Natural killer cell treated with Interleukin-12 subunit alpha and Interleukin-12 subunit beta and Interleukin-15 and Interleukin-18, amount 100 ng/mL, for 72 hours (primary cell): ENCODE data around the gene TARDBP. TPM values are rescaled to one million over a fixed set of nuclear protein-coding genes. Genes with fewer than 3 reads are reported as not detected.
"Not testable (repeated sequence)": the region's sequence is repeated elsewhere in the genome, so short reads cannot be mapped to it uniquely, and the experiment has no call there.

Experiments
- ATAC-seq, 2 donors: fragments of 150-1000 bp; cut with Tn5 transposase in 1 of 2; sonication (Bioruptor Pico), chemical (Tn5 transposase) in 1 of 2; 2 replicates each; pipeline ENCODE4 v1.10.0; 2021
- DNase-seq: peaks from one replicate; pipeline ENCODE4 v3.0.0; 2022; ENCODE audit warnings: low spot score
- H3K27ac Mint-ChIP-seq, 2 donors: 1 replicate in 1 of 2; 2 replicates in 1 of 2; pipeline ENCODE4 v1.8.0; 2022; ENCODE audit warnings: mixed read lengths in 2 of 2, mild to moderate bottlenecking in 1 of 2, moderate library complexity in 1 of 2
- H3K27me3 Mint-ChIP-seq, 2 donors: 1 replicate in 1 of 2; 2 replicates in 1 of 2; pipeline ENCODE4 v1.8.0; 2022; ENCODE audit warnings: mixed read lengths in 2 of 2
- H3K36me3 Mint-ChIP-seq: one replicate; pipeline ENCODE4 v1.8.0; 2022; ENCODE audit warnings: mixed read lengths
- H3K4me1 Mint-ChIP-seq, 2 donors: 1 replicate in 1 of 2; 2 replicates in 1 of 2; pipeline ENCODE4 v1.8.0; 2022; ENCODE audit warnings: low read depth in 2 of 2, mixed read lengths in 2 of 2, mild to moderate bottlenecking in 1 of 2
- H3K4me3 Mint-ChIP-seq: one replicate; pipeline ENCODE4 v1.8.0; 2022; ENCODE audit warnings: mixed read lengths
- H3K9me3 Mint-ChIP-seq: 2 replicates; pipeline ENCODE4 v1.8.0; 2022; ENCODE audit warnings: mixed read lengths
- total RNA-seq, 2 donors: library from RNA; stranded (reverse); gene quantifications; one replicate each; pipeline ENCODE4 v1.2.3, GENCODE V29; 2022

Gene TARDBP
- total RNA-seq, 2 donors from 2014 or later = 147 to 226 TPM

DNA sequence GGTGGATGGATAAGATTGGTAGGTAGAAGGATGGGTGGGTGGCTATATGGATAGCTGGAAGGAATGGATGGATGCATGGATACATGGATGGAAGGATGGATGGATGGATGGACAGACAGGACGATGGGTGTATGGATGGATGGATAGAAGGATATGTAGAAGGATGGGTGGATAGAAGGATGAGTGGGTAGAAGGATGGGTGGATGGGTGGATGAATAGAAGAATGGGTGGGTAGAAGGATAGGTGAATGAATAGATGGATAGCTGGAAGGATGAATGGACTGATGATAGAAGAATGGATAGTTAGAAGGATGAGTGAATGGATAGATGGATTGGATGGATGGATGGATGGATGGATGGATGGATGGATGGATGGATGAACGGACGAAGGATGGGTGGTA is 29.6 kb downstream of the TARDBP start:
- Mint-ChIP-seq H3K4me1 (no peaks in the 10 kb centered on the region), H3K36me3 (no peaks in the 10 kb centered on the region), H3K27ac (no peak overlapping the region), H3K4me3 (no peak overlapping the region), H3K9me3 (no peaks in the 10 kb centered on the region), H3K27me3 (no peaks in the 10 kb centered on the region)
- ATAC-seq (no peak), DNase-seq (no peak)

DNA sequence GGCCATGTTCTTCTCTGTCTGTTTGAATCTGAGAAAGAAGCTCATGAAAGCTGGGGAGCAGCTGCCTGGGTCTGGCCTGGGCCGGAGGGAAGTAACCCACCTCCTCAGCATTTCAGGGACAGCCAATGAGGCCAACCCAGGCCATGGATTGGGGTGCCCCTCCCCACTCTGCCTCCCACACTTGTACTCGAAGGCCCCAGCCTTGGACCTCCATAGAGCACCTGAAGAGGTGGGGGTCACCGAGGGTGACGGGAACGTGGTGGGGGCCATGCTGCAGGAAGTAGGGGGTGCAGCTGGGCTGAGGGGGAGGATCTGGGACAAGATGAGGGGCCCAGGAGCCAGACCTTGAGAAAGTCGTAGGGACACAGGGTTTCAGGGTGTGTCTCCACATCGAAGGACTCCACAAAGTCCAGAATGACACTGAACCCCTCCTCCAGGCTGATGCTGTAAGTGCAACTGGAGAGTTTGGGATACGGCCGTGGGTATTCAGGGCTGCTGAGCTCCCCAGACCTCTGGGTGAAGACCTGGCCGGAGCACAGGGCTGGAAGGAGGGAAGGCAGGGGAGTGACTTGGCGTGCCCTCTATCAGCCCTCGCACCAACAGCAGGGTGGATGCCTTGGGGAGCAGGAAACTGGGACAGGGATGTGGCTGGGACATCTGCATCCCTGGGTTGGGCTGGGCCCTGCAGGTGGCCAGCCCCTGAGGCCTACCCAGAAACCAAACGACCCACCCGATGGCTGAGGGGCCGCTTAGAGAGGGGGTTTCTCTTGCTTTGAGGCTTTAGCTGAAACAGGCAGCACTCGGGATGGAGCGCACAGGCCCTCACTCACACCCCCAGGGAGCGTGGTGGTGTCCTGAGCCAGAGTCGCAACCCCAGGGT is 30.8 kb downstream of the TARDBP start:
- no peak for ATAC-seq
- no peak overlapping the region for H3K4me3 Mint-ChIP-seq
- H3K4me1 Mint-ChIP-seq = no peaks in the 10 kb centered on the region
- H3K27ac Mint-ChIP-seq = no peak overlapping the region
- H3K36me3 Mint-ChIP-seq = no peaks in the 10 kb centered on the region
- no peaks in the 10 kb centered on the region for H3K9me3 Mint-ChIP-seq
- DNase-seq = no peak
- no peaks in the 10 kb centered on the region for H3K27me3 Mint-ChIP-seq

DNA sequence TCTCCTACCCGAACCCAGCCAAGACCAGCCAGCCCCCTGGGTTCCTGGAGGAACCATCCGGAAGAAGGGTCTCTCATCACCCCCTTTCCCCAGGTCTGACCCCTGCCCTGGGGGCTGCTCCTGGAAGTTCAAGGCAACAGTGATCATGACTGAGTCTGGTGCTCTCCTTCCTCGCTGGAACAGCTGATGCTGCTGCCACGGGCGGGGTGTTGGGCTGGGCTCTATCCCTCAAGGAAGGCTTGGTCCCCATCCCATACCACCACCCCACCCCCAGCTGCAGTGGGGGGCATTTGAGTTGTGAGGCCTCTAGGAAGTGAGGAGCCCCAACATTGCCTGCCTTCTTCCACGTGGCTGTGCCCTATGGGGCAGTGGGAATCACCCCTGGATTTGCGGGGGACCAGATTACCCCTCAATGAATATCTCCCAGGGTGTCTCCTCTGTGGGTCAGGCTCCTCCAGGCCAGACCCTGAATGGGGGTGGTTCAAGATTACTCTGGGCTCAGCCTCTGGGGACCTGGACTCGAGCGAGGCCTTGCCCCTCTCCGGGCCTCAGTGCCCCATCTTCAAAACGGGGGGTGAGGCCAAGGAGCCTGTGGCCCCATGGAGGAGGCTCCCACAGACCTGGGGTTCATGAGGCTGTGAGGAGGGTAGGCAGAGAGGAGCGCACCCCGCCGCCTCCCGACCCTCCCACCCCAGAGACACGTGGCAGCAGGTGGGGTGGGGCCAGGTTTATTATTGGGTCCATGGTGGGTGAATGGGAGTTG is 31.8 kb downstream of the TARDBP start:
- no peak for DNase-seq
- H3K4me1 Mint-ChIP-seq = no peaks in the 10 kb centered on the region
- H3K27me3 Mint-ChIP-seq = no peaks in the 10 kb centered on the region
- H3K27ac Mint-ChIP-seq = no peak overlapping the region
- H3K9me3 Mint-ChIP-seq = no peaks in the 10 kb centered on the region
- H3K36me3 Mint-ChIP-seq = no peaks in the 10 kb centered on the region
- no peak for ATAC-seq
- no peak overlapping the region for H3K4me3 Mint-ChIP-seq

DNA sequence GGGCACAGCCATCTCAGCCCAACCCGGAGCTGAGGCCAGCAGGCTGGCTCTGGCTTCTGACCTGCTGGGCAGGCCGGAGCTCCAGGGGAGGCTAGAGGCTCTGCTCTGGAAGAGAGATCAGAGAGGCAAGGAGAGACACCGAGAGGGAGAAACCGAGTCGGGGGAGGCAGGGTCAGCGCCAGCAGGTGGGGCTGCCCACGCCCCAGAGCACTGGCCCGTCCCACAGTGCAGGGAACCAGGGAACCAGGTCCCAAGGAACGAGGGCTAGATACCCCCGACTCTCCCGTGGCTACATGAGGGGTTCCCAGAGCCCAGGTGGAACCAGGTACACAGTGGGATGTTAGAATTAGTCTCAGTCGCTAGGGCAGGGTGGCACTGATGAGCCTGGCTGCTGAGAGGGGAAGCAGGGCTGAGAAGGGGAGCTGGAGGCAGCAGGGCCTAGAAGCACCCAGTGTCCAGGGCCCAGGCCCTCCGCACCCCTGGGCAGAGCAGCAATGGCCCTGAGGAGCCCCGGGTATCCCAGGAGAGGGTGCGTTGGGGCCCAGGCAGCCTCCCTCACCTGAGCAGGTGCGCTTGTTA is 32.5 kb downstream of the TARDBP start:
- ATAC-seq = no peak
- H3K9me3 Mint-ChIP-seq = no peaks in the 10 kb centered on the region
- no peak overlapping the region for H3K4me3 Mint-ChIP-seq

DNA sequence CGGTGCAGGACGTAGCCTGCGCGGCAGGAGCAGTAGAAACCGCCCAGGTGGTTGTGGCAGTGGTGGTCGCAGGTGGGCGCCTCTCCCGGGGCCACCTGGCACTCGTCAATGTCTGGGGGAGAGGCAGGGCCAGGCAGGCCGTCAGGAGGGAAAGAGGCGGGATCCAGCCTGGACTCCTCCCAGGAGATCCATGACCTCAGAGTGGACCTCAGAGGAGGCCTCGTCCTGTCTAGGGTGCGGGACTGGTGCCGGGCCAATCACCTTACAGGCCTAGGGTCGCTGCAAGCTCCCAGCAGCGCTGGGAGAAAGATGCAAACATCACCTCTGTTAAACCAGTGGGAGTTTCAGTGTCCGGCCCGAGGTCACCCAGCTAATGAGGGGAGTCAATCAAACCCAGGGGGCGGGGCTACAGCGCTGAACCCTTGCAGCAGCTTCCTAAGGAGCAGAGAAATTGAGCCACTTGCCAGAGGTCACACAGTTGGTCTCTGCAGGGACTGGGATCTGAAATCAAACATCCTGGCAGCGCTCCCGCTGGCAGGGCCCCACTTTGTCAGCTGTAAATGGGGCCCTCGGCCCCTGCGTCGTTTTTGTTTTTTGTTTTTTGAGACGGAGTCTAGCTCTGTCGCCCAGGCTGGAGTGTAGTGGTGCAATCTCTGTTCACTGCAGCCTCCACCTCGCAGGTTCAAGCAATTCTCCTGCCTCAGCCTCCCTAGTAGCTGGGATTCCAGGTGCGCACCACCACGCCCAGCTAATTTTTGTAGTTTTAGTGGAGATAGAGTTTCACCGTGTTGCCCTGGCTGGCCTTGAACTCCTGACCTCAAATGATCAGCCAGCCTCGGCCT is 33.2 kb downstream of the TARDBP start:
- no peaks in the 10 kb centered on the region for H3K27me3 Mint-ChIP-seq
- no peaks in the 10 kb centered on the region for H3K4me1 Mint-ChIP-seq
- no peaks in the 10 kb centered on the region for H3K9me3 Mint-ChIP-seq
- no peak for ATAC-seq
- H3K27ac Mint-ChIP-seq = no peak overlapping the region
- no peak for DNase-seq
- no peak overlapping the region for H3K4me3 Mint-ChIP-seq
- H3K36me3 Mint-ChIP-seq = no peaks in the 10 kb centered on the region

More for the DNA sequence above, 32.5 kb downstream of the TARDBP start:
- DNase-seq = no peak
- no peaks in the 10 kb centered on the region for H3K4me1 Mint-ChIP-seq
- H3K36me3 Mint-ChIP-seq = no peaks in the 10 kb centered on the region
- H3K27me3 Mint-ChIP-seq = no peaks in the 10 kb centered on the region
- no peak overlapping the region for H3K27ac Mint-ChIP-seq

DNA sequence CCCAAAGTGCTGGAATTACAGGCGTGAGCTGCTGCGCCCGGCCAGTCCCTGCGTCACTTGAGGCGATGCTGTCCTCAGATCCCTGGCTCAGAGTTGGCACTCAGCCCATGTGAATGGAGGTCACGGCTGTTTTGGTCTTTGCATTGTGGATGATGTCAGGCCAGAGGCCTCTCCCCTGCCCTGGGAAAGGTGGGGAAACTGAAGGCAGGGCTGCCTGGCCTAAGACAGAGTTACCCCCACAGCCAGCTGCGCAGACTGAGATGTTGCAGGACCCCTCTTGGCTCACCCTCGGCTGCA is 33.8 kb downstream of the TARDBP start:
- DNase-seq (no peak), ATAC-seq (no peak)
- Mint-ChIP-seq H3K36me3 (no peaks in the 10 kb centered on the region), H3K4me3 (no peak overlapping the region), H3K27ac (no peak overlapping the region), H3K9me3 (no peaks in the 10 kb centered on the region), H3K4me1 (no peaks in the 10 kb centered on the region), H3K27me3 (no peaks in the 10 kb centered on the region)

DNA sequence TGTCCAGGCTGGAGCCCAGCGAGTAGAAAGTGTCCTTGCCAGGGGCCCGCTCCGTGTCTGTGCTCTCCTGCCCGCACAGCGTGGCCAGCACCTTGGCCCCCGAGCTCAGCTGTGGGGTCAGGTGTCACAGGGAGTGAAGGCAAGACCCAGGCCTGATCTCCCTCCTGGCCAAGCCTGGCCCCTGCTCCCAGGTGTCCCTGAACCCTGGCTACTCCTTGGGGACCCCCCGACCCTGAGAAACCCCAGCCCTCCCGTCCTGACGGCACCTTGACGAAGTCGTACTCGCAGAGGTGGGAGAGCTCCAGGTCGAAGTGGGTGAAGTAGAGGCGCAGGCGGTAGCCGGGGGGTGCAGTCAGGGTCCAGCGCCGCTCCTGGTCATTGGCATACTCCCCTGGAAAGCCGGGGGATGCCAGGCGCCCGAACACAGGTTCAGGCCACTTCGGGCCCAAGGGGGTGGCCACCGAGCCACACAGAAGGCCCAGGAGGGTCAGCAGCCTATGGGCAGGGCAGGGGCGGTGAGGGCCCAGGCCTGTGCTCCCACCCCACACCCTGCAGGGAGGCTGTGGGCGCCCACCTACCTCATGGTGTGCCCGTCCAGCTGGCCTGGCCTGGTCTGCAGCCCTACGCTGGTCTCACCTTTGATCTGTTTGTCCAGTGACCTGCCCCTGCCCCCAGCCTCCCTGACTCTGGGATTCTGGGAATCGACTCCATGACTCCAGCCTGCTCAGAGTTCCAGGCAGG is 34.3 kb downstream of the TARDBP start, which contains the start of gene MASP2:
Gene MASP2, minus strand, starts transcription at position 615 of the 741 bp plus-strand sequence. Its CDS starts 32 bp downstream, at position 583.
- Mint-ChIP-seq H3K4me3 (no peak within 1 kb of the TSS), H3K4me1 (no peaks in the 10 kb centered on the region), H3K27ac (no peak within 1 kb of the TSS), H3K9me3 (no peaks in the 10 kb centered on the region), H3K27me3 (no peaks in the 10 kb centered on the region), H3K36me3 (no peaks in the 10 kb centered on the region)
- DNase-seq = no peak
- peak in 1 of 2 donors; percentile 13 for ATAC-seq

DNA sequence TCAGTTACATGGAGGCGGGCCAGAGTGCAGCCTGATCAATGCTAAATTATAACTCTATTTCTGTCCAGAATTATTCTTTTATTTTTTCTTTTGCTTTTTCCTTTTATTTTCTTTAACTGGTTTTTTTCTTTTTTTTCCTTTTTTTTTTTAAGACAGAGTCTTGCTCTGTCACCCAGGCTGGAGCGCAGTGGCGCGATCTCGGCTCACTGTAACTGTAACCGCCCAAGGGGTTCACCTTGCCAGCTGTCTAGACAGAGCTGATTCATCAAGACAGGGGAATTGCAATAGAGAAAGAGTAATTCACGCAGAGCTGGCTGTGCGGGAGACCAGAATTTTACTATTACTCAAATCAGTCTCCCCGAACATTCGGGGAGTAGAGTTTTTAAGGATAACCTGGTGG is 38.7 kb downstream of the TARDBP start:
- not testable (repeated sequence) for H3K36me3 Mint-ChIP-seq, DNase-seq

DNA sequence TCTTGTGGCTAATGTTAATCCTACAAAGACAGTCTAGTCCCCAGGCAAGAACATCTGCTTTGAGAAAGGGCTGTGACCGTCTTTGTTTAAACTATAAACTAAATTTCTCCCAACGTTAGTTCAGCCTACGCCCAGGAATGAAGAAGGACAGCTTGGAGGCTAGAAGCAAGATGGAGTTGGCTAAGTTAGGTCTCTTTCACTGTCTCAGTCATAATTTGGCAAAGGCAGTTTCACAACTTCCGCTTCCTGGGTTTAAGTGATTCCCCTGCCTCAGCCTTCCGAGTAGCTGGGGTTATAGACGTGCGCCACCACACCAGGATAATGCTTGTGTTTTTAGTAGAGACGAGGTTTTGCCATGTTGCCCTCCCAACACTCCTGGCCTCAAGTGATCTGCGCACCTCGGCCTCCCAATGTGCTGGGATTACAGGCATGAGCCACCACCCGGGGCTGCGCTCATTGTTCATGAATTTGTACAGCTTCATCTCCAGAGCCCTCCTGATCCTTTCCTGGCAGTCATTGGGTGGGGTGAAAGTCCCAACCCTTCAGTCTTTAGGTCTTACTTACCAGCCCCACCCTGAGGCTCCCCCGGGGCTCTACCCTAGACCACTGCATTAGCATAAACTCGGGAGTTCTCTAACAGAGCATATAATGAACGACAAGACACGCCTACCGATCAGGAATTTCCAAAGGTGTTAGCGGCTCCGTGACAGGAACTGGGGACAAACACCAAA is 39.5 kb downstream of the TARDBP start:
- Mint-ChIP-seq H3K36me3 (no peaks in the 10 kb centered on the region), H3K4me3 (no peak overlapping the region), H3K4me1 (peaks cover 0 to 4% of the 10 kb centered on the region in 2 donors), H3K27me3 (peaks cover 0 to 2% of the 10 kb centered on the region in 2 donors), H3K9me3 (no peaks in the 10 kb centered on the region), H3K27ac (peak overlapping the region in 1 of 2 donors; percentile 23)
- peak in 1 of 2 donors; percentile 37 for ATAC-seq
- no peak for DNase-seq

More for the DNA sequence above, 38.7 kb downstream of the TARDBP start:
- not testable (repeated sequence) for H3K4me1 Mint-ChIP-seq, H3K27ac Mint-ChIP-seq, ATAC-seq, H3K4me3 Mint-ChIP-seq, H3K27me3 Mint-ChIP-seq, H3K9me3 Mint-ChIP-seq

DNA sequence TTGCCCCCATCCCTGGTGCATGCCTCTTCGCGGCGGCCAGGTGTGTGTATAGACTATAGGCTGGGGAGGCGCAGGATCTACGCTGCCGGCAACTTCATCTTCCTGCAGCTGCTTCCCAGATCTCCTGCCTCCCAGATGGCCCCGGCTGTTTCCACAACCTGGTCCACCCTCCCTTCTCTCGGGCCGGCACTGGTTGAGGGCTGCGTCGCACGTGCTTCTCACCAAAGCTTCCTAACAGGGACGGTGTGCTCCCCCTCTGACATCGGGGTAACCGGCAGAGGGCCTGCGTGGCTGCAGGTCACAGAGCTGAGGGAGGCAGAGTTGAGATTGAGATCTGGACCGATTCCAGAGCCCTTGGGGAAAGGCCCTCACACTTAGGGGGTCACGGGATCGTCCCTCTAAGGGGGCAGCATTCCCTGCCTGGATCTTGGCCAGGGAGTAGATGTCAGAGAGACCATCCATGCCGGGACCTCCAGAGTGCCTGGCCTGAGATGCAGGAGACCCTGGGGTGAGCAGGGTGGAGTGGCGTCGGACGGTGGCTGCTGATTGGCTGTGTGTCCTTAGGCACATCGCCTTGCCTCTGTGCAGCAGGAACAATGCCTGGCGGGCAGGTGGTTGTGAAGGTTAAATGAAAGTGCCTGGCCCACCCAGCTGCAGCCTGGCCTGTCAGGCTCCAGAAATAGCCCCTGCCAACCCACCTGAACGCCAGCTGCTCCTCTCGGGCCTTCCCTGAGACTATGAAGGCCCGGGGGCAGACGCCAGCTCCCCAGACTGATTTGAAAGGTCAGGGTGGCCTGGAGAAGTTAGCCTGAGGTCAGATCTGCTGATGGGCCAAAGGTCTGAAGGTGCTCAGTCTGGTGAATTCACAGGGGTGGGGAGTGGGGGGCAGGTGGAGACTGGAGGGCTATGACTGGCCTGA is 40.6 kb downstream of the TARDBP start:
- ATAC-seq = peak in 1 of 2 donors; percentile 11
- H3K4me1 Mint-ChIP-seq = peaks cover 0 to 4% of the 10 kb centered on the region in 2 donors
- no peak for DNase-seq
- no peaks in the 10 kb centered on the region for H3K9me3 Mint-ChIP-seq
- H3K36me3 Mint-ChIP-seq = no peaks in the 10 kb centered on the region
- H3K27ac Mint-ChIP-seq = no peak overlapping the region
- H3K4me3 Mint-ChIP-seq = no peak overlapping the region
- peaks cover 0 to 2% of the 10 kb centered on the region in 2 donors for H3K27me3 Mint-ChIP-seq

DNA sequence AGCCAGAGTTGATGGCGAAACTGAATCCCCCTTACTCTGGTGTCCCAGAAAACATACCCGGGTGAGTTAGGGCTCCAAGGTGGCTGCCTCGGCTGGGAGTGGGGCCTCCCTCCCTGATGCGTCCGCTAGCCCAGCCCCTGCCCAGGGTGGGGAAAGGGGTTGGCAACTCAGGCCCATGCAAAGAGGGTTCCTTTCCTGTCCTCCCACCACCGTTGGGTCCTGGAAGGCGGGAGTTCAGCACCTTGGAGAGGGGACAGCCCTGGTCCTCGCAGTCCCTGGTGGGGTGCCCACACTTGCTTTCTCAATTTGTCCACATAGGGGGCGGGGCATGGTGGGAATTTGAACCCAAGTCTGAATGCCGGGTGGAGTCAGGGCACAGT is 41.3 kb downstream of the TARDBP start:
- no peak overlapping the region for H3K4me3 Mint-ChIP-seq
- peaks cover 0 to 2% of the 10 kb centered on the region in 2 donors for H3K27me3 Mint-ChIP-seq
- peaks cover under 1 to 7% of the 10 kb centered on the region in 2 donors for H3K4me1 Mint-ChIP-seq
- H3K36me3 Mint-ChIP-seq = no peaks in the 10 kb centered on the region
- DNase-seq = no peak
- H3K27ac Mint-ChIP-seq = no peak overlapping the region
- no peak for ATAC-seq
- no peaks in the 10 kb centered on the region for H3K9me3 Mint-ChIP-seq
